Stimulated activated CD4-positive, alpha-beta T cell treated with anti-CD3 and anti-CD28 coated beads, TNF-alpha, amount 100 ng/mL, for 48 hours (primary cell): ENCODE data around the gene SLC12A5.

Experiments
- DNase-seq, 3 donors: peaks; one replicate each; pipeline ENCODE4 v3.0.0-alpha.2; 2020; ENCODE audit warnings: low read depth in 3 of 3

The SLC12A5 gene

GRCh38 chr20:46108976-46109375, 80.0 kb downstream of the SLC12A5 start:
- no peak for DNase-seq
